NT2/D1 (cell line): Measurements from ENCODE around the gene BSN.

ENCODE experiments used
- DNase-seq: peaks from one replicate; pipeline ENCODE4 v3.0.0-alpha.2; 2011; ENCODE audit warnings: low read depth, low spot score
- H3K27me3 ChIP-seq: 2 replicates; pipeline ENCODE4 v1.6.0; 2011; ENCODE audit warnings: mild to moderate bottlenecking; ENCODE audit not compliant: insufficient read length, insufficient read depth
- H3K36me3 ChIP-seq: 2 replicates; pipeline ENCODE4 v1.6.1; 2011; ENCODE audit warnings: mild to moderate bottlenecking, low read length, mixed read lengths; ENCODE audit not compliant: insufficient read depth, insufficient read length
- H3K4me1 ChIP-seq: 2 replicates; pipeline ENCODE4 v1.5.1; 2011; ENCODE audit not compliant: insufficient read depth, insufficient read length
- H3K4me3 ChIP-seq: 2 replicates; pipeline ENCODE4 v1.5.1; 2011; ENCODE audit warnings: low read depth; ENCODE audit not compliant: insufficient read length
- H3K9ac ChIP-seq: 2 replicates; pipeline ENCODE4 v1.6.0; 2011; ENCODE audit warnings: low read depth; ENCODE audit not compliant: insufficient read length
- H3K9me3 ChIP-seq: 2 replicates; pipeline ENCODE4 v1.5.1; 2011; ENCODE audit warnings: mild to moderate bottlenecking, low read length; ENCODE audit not compliant: insufficient read depth
- SUZ12 ChIP-seq: IDR thresholded peaks from 2 replicates; pipeline ENCODE4 v1.6.1; 2011; ENCODE audit not compliant: insufficient read length, insufficient read depth; ENCODE audit errors: extremely low read depth
- YY1 ChIP-seq: IDR thresholded peaks from 2 replicates; pipeline ENCODE4 v1.6.1; 2011; ENCODE audit not compliant: insufficient read length, insufficient read depth
- ZNF274 ChIP-seq: IDR thresholded peaks from 2 replicates; pipeline ENCODE4 v1.6.1; 2011; ENCODE audit warnings: mild to moderate bottlenecking, low read depth, low read length

Gene BSN

DNA sequence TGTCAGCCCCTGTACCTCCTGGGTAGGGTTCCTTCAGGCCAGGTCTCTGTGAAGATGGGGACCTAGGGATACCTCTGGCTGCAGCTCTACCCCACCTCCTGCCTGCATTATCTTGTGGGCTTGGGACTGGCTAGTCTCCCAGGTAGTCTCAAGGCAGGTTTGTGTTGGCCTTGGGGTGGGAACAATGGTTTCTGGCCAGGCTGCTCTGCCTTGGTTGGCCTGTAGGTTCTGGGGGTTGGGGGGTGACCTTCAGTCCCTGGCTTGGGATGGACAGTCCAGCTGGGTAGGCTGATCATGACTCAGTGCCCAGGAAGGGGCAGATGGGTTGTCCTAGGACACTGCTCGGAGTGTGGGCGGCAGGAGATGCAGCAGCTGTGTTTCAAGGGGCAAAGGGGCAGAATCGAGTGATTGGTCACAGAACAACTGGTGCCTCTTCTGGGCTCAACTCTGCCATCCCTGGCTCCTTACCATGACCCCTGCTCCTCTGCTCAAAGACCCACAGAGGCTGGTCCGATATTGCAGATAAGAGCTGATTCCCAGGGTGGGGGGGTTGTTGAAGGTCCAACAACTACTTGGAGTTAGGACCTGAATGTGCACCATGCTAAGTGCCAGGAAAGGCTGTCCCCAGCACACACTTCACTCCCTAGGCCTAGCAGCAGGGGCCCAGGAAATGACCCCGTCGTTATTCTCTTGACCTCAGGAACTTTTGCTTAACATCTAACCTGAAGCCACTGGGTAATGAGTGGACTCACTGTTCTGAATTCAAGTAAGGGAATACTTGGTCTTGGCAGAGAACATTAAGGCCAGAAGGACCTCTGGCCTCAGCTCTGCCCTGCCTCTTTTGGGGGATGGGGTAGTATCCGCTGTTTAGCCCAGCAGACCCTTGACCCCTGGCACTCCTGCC, 18.1 kb upstream of the BSN start:
- no peak for TF ChIP-seq YY1
- H3K9ac ChIP-seq: no peak overlapping the region
- no peak for DNase-seq

GRCh38 chr3:49536875-49537533, 17.3 kb upstream of the BSN start:
- Histone ChIP-seq H3K9ac (no peak overlapping the region), H3K9me3 (no peaks in the 10 kb centered on the region), H3K4me1 (peaks cover 17% of the 10 kb centered on the region), H3K27me3 (no peaks in the 10 kb centered on the region), H3K4me3 (no peak overlapping the region), H3K36me3 (peaks cover 39% of the 10 kb centered on the region)
- TF ChIP-seq ZNF274 (no peak), SUZ12 (no peak), YY1 (no peak)
- DNase-seq: no peak

More for the DNA sequence above, 18.1 kb upstream of the BSN start:
- Histone ChIP-seq H3K4me1 (peaks cover 17% of the 10 kb centered on the region), H3K9me3 (no peaks in the 10 kb centered on the region), H3K27me3 (no peaks in the 10 kb centered on the region), H3K4me3 (no peak overlapping the region), H3K36me3 (peaks cover 46% of the 10 kb centered on the region)

- Histone ChIP-seq H3K4me3 (peak overlapping the region; percentile 50), H3K4me1 (peaks cover 17% of the 10 kb centered on the region), H3K9ac (peak overlapping the region; percentile 82), H3K27me3 (no peaks in the 10 kb centered on the region), H3K9me3 (peaks cover 16% of the 10 kb centered on the region), H3K36me3 (peaks cover 10% of the 10 kb centered on the region)
- peak; percentile 89 for DNase-seq
- no peak for TF ChIP-seq SUZ12
Measured at GRCh38 chr3:49539659-49540560, 14.4 kb upstream of the BSN start.

DNA sequence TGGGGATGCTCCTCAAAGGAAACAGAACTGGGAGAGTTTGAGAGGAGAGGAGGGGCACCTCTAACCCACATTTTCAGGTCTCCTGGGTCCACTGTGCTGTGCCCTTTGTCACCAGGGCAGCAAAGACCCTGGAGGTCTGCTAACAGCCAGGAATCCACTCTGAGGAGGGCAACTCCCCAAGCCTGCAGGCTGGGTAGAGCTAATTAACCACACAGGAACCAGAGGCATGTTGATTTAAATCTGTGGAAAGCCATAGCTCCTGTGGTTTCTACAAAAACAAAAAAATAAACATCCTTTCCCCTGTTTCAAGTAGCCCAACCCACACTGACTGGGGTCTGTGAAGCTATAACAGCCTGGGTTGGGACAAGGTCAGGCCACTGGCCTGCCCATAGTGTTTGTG, 2.2 kb upstream of the BSN start:
- Histone ChIP-seq H3K27me3 (peaks cover 28% of the 10 kb centered on the region), H3K9ac (no peak overlapping the region), H3K4me3 (no peak overlapping the region), H3K4me1 (peaks cover 12% of the 10 kb centered on the region), H3K36me3 (no peaks in the 10 kb centered on the region), H3K9me3 (no peaks in the 10 kb centered on the region)
- no peak for TF ChIP-seq YY1
- TF ChIP-seq ZNF274: no peak
- no peak for TF ChIP-seq SUZ12
- DNase-seq: no peak

DNA sequence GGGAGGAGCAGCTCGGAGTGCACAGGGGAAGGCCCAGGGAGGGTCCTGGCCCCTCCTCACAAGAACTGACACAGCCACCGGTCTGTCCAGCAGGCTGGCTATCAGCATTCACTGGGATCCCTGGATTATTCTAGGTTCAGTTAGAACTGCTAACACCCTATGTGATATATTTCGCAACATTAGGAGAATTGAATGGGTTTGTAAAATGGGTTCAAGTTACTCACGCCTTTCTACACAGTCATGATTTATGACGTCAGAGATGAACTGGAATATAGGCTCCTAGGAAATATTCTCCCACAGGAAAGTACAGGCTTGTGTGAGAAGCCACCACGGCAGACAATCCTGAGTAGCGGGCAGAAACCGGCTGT, 969 bp upstream of the BSN start:
- Histone ChIP-seq H3K36me3 (no peaks in the 10 kb centered on the region), H3K4me1 (peaks cover 8% of the 10 kb centered on the region), H3K9ac (peak overlapping the region; percentile 87), H3K9me3 (no peaks in the 10 kb centered on the region), H3K27me3 (peaks cover 30% of the 10 kb centered on the region), H3K4me3 (peak overlapping the region; percentile 65)
- TF ChIP-seq YY1 (no peak), ZNF274 (no peak), SUZ12 (no peak)
- no peak for DNase-seq

DNA sequence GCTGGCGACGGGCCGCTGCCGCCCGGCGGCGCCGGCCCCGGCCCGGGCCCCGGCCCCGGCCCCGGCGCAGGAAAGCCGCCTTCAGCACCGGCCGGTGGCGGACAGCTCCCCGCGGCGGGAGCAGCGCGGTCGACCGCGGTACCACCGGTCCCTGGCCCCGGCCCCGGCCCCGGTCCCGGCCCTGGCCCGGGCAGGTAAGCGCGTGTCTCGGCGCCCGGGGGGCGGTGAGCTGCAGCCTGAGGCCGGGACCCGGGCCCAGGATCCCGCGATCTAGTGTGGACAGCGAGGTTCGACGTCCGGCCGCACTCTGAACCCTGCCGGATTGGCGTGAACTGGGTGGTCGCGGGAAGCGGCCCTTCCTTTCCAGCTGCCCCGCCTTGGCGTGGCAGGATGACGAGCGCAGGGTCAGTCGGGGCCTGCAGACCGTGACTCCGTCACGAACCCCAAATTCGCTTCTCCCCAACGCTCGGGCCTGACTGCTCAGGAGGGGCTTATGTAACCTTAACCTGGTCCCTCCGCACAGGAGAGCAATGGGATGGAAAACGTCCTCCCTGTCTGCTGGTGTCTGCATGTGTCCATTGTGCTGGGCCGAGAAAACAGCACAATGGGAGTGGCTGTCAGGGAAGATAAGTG, 472 bp downstream of the BSN start:
- Histone ChIP-seq H3K9me3 (0 out of 2 replicates have a peak, but pooled peaks cover 4% of the 10 kb centered on the region), H3K4me1 (peaks cover 8% of the 10 kb centered on the region), H3K4me3 (peak overlapping the region; percentile 65), H3K27me3 (peaks cover 30% of the 10 kb centered on the region), H3K36me3 (no peaks in the 10 kb centered on the region), H3K9ac (peak overlapping the region; percentile 71)
- no peak for TF ChIP-seq YY1
- TF ChIP-seq SUZ12: no peak
- TF ChIP-seq ZNF274: no peak
- DNase-seq: no peak
